ENCODE data around the gene ARG1. TPM values are rescaled to one million over a fixed set of nuclear protein-coding genes. Genes with fewer than 3 reads are reported as not detected.

The ARG1 gene
- polyA plus RNA-seq, 1 experiment = not detected

DNA sequence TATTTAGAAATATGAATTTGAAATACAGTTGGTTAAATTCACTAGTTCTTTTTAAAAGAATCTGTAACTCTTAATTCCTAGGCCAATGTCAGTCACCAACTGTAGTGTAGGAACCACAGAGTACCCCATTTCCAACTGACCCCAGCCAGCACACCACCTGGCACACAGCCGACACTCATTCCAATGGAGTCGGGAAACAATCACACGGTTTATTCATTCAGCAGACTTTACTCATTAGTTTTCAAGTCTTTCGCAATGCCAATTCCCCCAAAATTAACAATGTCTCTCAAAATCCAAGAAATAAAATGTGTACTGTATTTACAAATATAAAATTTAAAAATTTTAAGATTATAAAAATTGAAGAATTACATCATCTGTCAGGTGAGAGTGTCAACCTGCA is 13.5 kb downstream of the ARG1 start:
- peaks cover 3% of the 10 kb centered on the region for H3K36me3 ChIP-seq (ENCODE audit: control insufficient read depth, insufficient read depth, low read length)
- no peak for DNase-seq (ENCODE audit: low read depth)
- ChIA-PET POLR2A (interaction anchor here (0.6 kb wide), 1 partner anchor 11 kb away, joined by 4 read pairs; no protein-coding TSS in a partner anchor), CTCF (no interaction called here)
- H3K27me3 ChIP-seq (ENCODE audit: control insufficient read depth, insufficient read depth, low read length) = no peaks in the 10 kb centered on the region
- TF ChIP-seq, protein P1, sequence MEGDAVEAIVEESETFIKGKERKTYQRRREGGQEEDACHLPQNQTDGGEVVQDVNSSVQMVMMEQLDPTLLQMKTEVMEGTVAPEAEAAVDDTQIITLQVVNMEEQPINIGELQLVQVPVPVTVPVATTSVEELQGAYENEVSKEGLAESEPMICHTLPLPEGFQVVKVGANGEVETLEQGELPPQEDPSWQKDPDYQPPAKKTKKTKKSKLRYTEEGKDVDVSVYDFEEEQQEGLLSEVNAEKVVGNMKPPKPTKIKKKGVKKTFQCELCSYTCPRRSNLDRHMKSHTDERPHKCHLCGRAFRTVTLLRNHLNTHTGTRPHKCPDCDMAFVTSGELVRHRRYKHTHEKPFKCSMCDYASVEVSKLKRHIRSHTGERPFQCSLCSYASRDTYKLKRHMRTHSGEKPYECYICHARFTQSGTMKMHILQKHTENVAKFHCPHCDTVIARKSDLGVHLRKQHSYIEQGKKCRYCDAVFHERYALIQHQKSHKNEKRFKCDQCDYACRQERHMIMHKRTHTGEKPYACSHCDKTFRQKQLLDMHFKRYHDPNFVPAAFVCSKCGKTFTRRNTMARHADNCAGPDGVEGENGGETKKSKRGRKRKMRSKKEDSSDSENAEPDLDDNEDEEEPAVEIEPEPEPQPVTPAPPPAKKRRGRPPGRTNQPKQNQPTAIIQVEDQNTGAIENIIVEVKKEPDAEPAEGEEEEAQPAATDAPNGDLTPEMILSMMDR (IDR thresholded peaks at IDR 0.05; ENCODE audit: insufficient read depth, low read depth, low read length) = no peak
- H3K4me3 ChIP-seq (ENCODE audit: low read depth, low read length) = no peak overlapping the region

DNA sequence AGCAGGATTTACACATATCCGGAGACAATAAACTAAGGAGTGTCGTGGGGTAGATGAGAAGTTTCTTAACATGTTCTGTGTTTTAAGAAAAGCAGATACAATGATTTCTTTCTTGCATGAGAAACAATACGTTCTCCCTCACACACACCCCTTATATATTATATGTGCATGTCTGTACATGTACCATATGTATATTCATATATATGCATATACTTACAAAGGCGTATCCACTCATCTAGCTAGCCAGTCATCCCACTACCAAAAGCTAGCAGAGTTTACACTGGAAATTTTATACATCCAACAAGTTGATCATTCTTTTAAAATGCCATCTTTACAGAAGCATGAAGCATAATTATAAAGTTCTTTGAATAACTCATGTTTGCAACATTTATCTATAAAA is 14.9 kb downstream of the ARG1 start:
- no peak for DNase-seq (ENCODE audit: low read depth)

DNA sequence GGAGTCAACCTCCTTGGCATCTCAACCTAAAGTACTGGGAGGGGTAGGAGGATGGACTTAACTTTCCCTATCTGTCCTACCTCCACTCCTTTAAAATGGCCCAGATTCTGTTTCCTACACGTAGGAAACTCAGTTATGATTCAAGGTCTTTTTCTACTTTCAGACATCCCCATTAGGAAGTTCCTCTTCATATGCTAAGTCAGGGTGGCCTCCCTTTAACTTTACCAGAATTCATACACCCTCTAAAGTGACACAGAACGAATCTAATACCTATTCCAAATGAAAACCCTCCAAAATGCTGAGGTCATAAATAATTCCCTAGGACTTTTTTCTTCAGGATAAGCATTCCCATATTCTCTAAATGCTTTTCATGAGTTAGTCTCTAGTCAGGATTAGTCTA is 15.6 kb downstream of the ARG1 start:
- Histone ChIP-seq H3K27me3 (ENCODE audit: control insufficient read depth, insufficient read depth, low read length) (no peaks in the 10 kb centered on the region), H3K4me3 (ENCODE audit: low read depth, low read length) (no peak overlapping the region), H3K36me3 (ENCODE audit: control insufficient read depth, insufficient read depth, low read length) (peaks cover 2% of the 10 kb centered on the region)
- ChIA-PET CTCF (interaction anchor here (1.0 kb wide), 1 partner anchor 39 kb away, joined by 5 read pairs; the partner anchor contains the start of gene MED23), POLR2A (no interaction called here)
- DNase-seq (ENCODE audit: low read depth) = no peak
- TF ChIP-seq, protein P1 (IDR thresholded peaks at IDR 0.05; ENCODE audit: insufficient read depth, low read depth, low read length) = no peak

More for the DNA sequence above, 14.9 kb downstream of the ARG1 start:
- Histone ChIP-seq H3K27me3 (ENCODE audit: control insufficient read depth, insufficient read depth, low read length) (no peaks in the 10 kb centered on the region), H3K4me3 (ENCODE audit: low read depth, low read length) (no peak overlapping the region), H3K36me3 (ENCODE audit: control insufficient read depth, insufficient read depth, low read length) (peaks cover 2% of the 10 kb centered on the region)
- ChIA-PET POLR2A (no interaction called here), CTCF (interaction anchor here (1.0 kb wide), 1 partner anchor 40 kb away, joined by 5 read pairs; the partner anchor contains the start of gene MED23)
- TF ChIP-seq, protein P1 (IDR thresholded peaks at IDR 0.05; ENCODE audit: insufficient read depth, low read depth, low read length) = no peak

DNA sequence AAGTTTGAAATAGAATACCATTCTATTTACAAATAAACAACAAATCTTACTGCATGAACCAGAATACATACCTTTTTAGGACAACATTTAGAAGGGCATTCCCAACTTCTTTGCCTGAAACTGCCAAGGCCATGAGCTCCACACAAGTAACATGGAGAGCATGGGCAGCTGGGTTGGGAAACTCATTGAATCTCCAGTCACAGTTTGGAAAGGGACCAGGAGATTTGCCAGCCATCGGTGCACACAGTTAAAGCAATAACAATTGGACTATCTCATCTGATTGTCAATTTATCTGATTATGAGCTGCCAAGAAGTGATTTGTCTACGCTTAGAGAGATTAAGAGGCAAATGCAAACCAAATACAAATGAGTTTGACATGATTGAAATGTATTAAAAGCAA is 19.9 kb downstream of the ARG1 start:
- POLR2A ChIA-PET = no interaction called here
- TF ChIP-seq, protein P1 (IDR thresholded peaks at IDR 0.05; ENCODE audit: insufficient read depth, low read depth, low read length) = no peak
- H3K4me3 ChIP-seq (ENCODE audit: low read depth, low read length) = no peak overlapping the region
- CTCF ChIA-PET = no interaction called here
- H3K27me3 ChIP-seq (ENCODE audit: control insufficient read depth, insufficient read depth, low read length) = no peaks in the 10 kb centered on the region
- no peak for DNase-seq (ENCODE audit: low read depth)
- H3K36me3 ChIP-seq (ENCODE audit: control insufficient read depth, insufficient read depth, low read length) = peaks cover 1% of the 10 kb centered on the region

DNA sequence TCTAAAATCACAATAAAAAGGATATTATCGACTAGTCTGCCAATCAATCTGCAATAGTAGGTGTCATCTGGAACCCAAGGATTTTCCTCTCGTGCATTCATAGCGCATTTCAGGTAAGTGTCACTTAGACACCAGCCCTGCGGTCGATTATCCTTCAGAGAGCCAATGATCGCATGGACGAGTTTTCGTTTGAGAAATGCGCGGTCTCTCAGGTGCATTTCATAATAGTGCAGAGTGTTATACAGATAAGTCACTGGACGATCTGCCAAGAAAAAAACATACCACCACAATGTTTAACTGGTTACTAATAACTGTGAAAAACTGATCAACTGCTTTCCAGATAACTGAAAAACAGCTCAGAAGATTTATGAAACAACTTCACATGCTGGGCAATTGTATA is 21.0 kb downstream of the ARG1 start:
- no peaks in the 10 kb centered on the region for H3K27me3 ChIP-seq (ENCODE audit: control insufficient read depth, insufficient read depth, low read length)
- TF ChIP-seq, protein P1 (IDR thresholded peaks at IDR 0.05; ENCODE audit: insufficient read depth, low read depth, low read length) = no peak
- CTCF ChIA-PET = no interaction called here
- DNase-seq (ENCODE audit: low read depth) = no peak
- POLR2A ChIA-PET = no interaction called here
- H3K4me3 ChIP-seq (ENCODE audit: low read depth, low read length) = no peak overlapping the region
- H3K36me3 ChIP-seq (ENCODE audit: control insufficient read depth, insufficient read depth, low read length) = peaks cover 3% of the 10 kb centered on the region; the same call in 1 of the 2 replicates
